KMS-11 (cell line): Measurements from ENCODE around the gene TCHP.
"Not testable (repeated sequence)": the region's sequence is repeated elsewhere in the genome, so short reads cannot be mapped to it uniquely, and the experiment has no call there.

Source experiments
- H2AFZ ChIP-seq: fragments of 200-600 bp; sonication (generic); 2 replicates; pipeline ENCODE4 v1.6.1; 2016; ENCODE audit warnings: antibody characterized with exemption, mixed run types, low read depth
- H3K27ac ChIP-seq: fragments of 200-600 bp; sonication (generic); 2 replicates; pipeline ENCODE4 v1.6.1; 2016; ENCODE audit warnings: mild to moderate bottlenecking, mixed run types
- H3K27me3 ChIP-seq: fragments of 200-600 bp; sonication (generic); 2 replicates; pipeline ENCODE4 v1.6.1; 2017; ENCODE audit warnings: mild to moderate bottlenecking, low read depth, mixed run types, moderate library complexity; ENCODE audit not compliant: insufficient read depth
- H3K36me3 ChIP-seq: fragments of 200-600 bp; sonication (generic); 2 replicates; pipeline ENCODE4 v1.6.1; 2017; ENCODE audit warnings: mild to moderate bottlenecking, mixed run types; ENCODE audit not compliant: insufficient read depth
- H3K4me1 ChIP-seq: fragments of 200-600 bp; sonication (generic); 2 replicates; pipeline ENCODE4 v1.6.1; 2016; ENCODE audit warnings: mild to moderate bottlenecking, low read depth, mixed run types; ENCODE audit not compliant: poor library complexity, severe bottlenecking
- H3K4me2 ChIP-seq: fragments of 200-600 bp; sonication (generic); 2 replicates; pipeline ENCODE4 v1.7.0; 2016; ENCODE audit warnings: mild to moderate bottlenecking, mixed run types
- H3K4me3 ChIP-seq: fragments of 200-600 bp; sonication (generic); IDR thresholded peaks from 2 replicates; pipeline ENCODE4 v1.6.1; 2017; ENCODE audit warnings: low read depth, low read length, mixed read lengths; ENCODE audit not compliant: insufficient read depth
- H3K79me2 ChIP-seq: fragments of 200-600 bp; sonication (generic); 2 replicates; pipeline ENCODE4 v1.6.1; 2016; ENCODE audit warnings: low read depth, mixed run types; ENCODE audit not compliant: insufficient read depth
- H3K9ac ChIP-seq: fragments of 200-600 bp; sonication (generic); 2 replicates; pipeline ENCODE4 v1.6.1; 2016; ENCODE audit warnings: mild to moderate bottlenecking, mixed run types
- H4K20me1 ChIP-seq: fragments of 200-600 bp; sonication (generic); 2 replicates; pipeline ENCODE4 v1.6.1; 2016; ENCODE audit warnings: mild to moderate bottlenecking, mixed run types; ENCODE audit not compliant: insufficient read depth
- TF ChIP-seq, protein P1 (sequence below): fragments of 200-600 bp; sonication (generic); conservative IDR thresholded peaks from 2 replicates; pipeline ENCODE4 v1.6.1; 2017; ENCODE audit warnings: low read depth, mild to moderate bottlenecking, antibody characterized with exemption, low read length, moderate library complexity, mixed read lengths

The TCHP gene

GRCh38 chr12:109926016-109926415 lies 25.9 kb downstream of the TCHP start:
- Histone ChIP-seq H3K27ac (no peak overlapping the region), H3K4me1 (no peaks in the 10 kb centered on the region), H3K36me3 (no peaks in the 10 kb centered on the region), H4K20me1 (no peaks in the 10 kb centered on the region), H3K4me2 (no peak overlapping the region), H2AFZ (no peak overlapping the region), H3K27me3 (no peaks in the 10 kb centered on the region), H3K9ac (no peak overlapping the region), H3K4me3 (no peak overlapping the region), H3K79me2 (no peaks in the 10 kb centered on the region)
- TF ChIP-seq, protein P1, sequence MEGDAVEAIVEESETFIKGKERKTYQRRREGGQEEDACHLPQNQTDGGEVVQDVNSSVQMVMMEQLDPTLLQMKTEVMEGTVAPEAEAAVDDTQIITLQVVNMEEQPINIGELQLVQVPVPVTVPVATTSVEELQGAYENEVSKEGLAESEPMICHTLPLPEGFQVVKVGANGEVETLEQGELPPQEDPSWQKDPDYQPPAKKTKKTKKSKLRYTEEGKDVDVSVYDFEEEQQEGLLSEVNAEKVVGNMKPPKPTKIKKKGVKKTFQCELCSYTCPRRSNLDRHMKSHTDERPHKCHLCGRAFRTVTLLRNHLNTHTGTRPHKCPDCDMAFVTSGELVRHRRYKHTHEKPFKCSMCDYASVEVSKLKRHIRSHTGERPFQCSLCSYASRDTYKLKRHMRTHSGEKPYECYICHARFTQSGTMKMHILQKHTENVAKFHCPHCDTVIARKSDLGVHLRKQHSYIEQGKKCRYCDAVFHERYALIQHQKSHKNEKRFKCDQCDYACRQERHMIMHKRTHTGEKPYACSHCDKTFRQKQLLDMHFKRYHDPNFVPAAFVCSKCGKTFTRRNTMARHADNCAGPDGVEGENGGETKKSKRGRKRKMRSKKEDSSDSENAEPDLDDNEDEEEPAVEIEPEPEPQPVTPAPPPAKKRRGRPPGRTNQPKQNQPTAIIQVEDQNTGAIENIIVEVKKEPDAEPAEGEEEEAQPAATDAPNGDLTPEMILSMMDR: no peak

GRCh38 chr12:109926488-109927210 lies 26.6 kb downstream of the TCHP start:
- TF ChIP-seq, protein P1: no peak
- Histone ChIP-seq H3K79me2 (no peaks in the 10 kb centered on the region), H3K36me3 (no peaks in the 10 kb centered on the region), H4K20me1 (no peaks in the 10 kb centered on the region), H3K27me3 (no peaks in the 10 kb centered on the region), H3K4me1 (no peaks in the 10 kb centered on the region), H2AFZ (no peak overlapping the region), H3K27ac (no peak overlapping the region), H3K4me3 (no peak overlapping the region), H3K4me2 (no peak overlapping the region), H3K9ac (no peak overlapping the region)

- TF ChIP-seq, protein P1: peak; percentile 63
- Histone ChIP-seq H4K20me1 (no peaks in the 10 kb centered on the region), H3K4me1 (no peaks in the 10 kb centered on the region), H3K4me3 (no peak overlapping the region), H3K9ac (no peak overlapping the region), H3K36me3 (no peaks in the 10 kb centered on the region), H3K4me2 (no peak overlapping the region), H3K79me2 (no peaks in the 10 kb centered on the region), H3K27me3 (no peaks in the 10 kb centered on the region), H3K27ac (no peak overlapping the region), H2AFZ (no peak overlapping the region)
These were observed 27.5 kb downstream of the TCHP start for GRCh38 chr12:109927622-109928021.

- H4K20me1 ChIP-seq: no peaks in the 10 kb centered on the region
- no peak overlapping the region for H3K9ac ChIP-seq
- H3K4me1 ChIP-seq: no peaks in the 10 kb centered on the region
- no peaks in the 10 kb centered on the region for H3K36me3 ChIP-seq
- H2AFZ ChIP-seq: no peak overlapping the region
- TF ChIP-seq, protein P1: no peak
- no peaks in the 10 kb centered on the region for H3K79me2 ChIP-seq
- no peak overlapping the region for H3K27ac ChIP-seq
- no peak overlapping the region for H3K4me3 ChIP-seq
- no peak overlapping the region for H3K4me2 ChIP-seq
- H3K27me3 ChIP-seq: no peaks in the 10 kb centered on the region
These were observed 28.1 kb downstream of the TCHP start for GRCh38 chr12:109928058-109928656.

DNA sequence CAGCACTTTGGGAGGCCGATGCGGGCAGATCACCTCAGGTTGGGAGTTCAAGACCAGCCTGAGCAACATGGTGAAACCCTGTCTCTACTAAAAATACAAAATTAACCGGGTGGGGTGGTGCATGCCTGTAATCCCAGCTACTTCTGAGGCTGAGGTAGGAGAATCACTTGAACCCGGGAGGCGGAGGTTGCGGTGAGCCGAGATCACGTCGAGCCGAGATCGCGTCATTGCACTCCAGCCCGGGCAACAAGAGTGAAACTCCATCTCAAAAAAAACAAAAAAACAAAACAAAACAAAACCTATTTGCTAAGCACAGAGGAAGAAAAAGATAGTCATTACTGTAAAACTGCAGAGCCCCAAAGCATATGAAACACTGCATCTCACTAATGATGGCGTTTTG lies 29.3 kb downstream of the TCHP start:
- not testable (repeated sequence) for H2AFZ ChIP-seq, H3K4me2 ChIP-seq, H3K4me1 ChIP-seq, H3K79me2 ChIP-seq, H3K36me3 ChIP-seq, H3K9ac ChIP-seq, H4K20me1 ChIP-seq, H3K27me3 ChIP-seq, H3K27ac ChIP-seq, H3K4me3 ChIP-seq
